Measurements from ENCODE around the gene SPCS1.
"Not testable (repeated sequence)": the region's sequence is repeated elsewhere in the genome, so short reads cannot be mapped to it uniquely, and the experiment has no call there.

Gene SPCS1

GRCh38 chr3:52695798-52696671 is 9.9 kb upstream of the SPCS1 start:
- DNase-seq (ENCODE audit: low read depth) = no peak

- DNase-seq (ENCODE audit: low read depth) = no peak
Measured at GRCh38 chr3:52696830-52697631, 8.9 kb upstream of the SPCS1 start.

- DNase-seq (ENCODE audit: low read depth) = no peak
Measured at GRCh38 chr3:52697632-52697965, 8.3 kb upstream of the SPCS1 start.

GRCh38 chr3:52703341-52703740 is 2.6 kb upstream of the SPCS1 start:
- no peak for DNase-seq (ENCODE audit: low read depth)

- no peak for DNase-seq (ENCODE audit: low read depth)
Measured at GRCh38 chr3:52704611-52705437, 1.1 kb upstream of the SPCS1 start.

GRCh38 chr3:52705438-52705687 is 543 bp upstream of the SPCS1 start:
- no peak for DNase-seq (ENCODE audit: low read depth)

GRCh38 chr3:52707585-52707984 is 1.7 kb downstream of the SPCS1 start:
- DNase-seq (ENCODE audit: low read depth) = no peak

GRCh38 chr3:52710512-52710911 is 4.6 kb downstream of the SPCS1 start:
- no peak for DNase-seq (ENCODE audit: low read depth)

- DNase-seq (ENCODE audit: low read depth) = no peak
Measured at GRCh38 chr3:52712291-52713212, 6.6 kb downstream of the SPCS1 start.

- no peak for DNase-seq (ENCODE audit: low read depth)
Measured at GRCh38 chr3:52714335-52715302, 8.7 kb downstream of the SPCS1 start.

GRCh38 chr3:52715714-52716305 is 9.9 kb downstream of the SPCS1 start:
- DNase-seq (ENCODE audit: low read depth) = no peak

- no peak for DNase-seq (ENCODE audit: low read depth)
Measured at GRCh38 chr3:52719618-52720017, 13.7 kb downstream of the SPCS1 start.

GRCh38 chr3:52721002-52721729 is 15.3 kb downstream of the SPCS1 start:
- DNase-seq (ENCODE audit: low read depth) = no peak

GRCh38 chr3:52721730-52722008 is 15.8 kb downstream of the SPCS1 start:
- no peak for DNase-seq (ENCODE audit: low read depth)

GRCh38 chr3:52722491-52722890 is 16.6 kb downstream of the SPCS1 start:
- DNase-seq (ENCODE audit: low read depth) = no peak

- DNase-seq (ENCODE audit: low read depth) = no peak
Measured at GRCh38 chr3:52723935-52724334, 18.0 kb downstream of the SPCS1 start.

GRCh38 chr3:52724511-52724910 is 18.6 kb downstream of the SPCS1 start:
- no peak for DNase-seq (ENCODE audit: low read depth)

GRCh38 chr3:52728753-52729152 is 22.8 kb downstream of the SPCS1 start:
- not testable (repeated sequence) for DNase-seq (ENCODE audit: low read depth)

- no peak for DNase-seq (ENCODE audit: low read depth)
Measured at GRCh38 chr3:52730681-52731080, 24.8 kb downstream of the SPCS1 start.

- DNase-seq (ENCODE audit: low read depth) = no peak
Measured at GRCh38 chr3:52731590-52731989, 25.7 kb downstream of the SPCS1 start.
